Activated CD8-positive, alpha-beta memory T cell treated with anti-CD3 and anti-CD28 coated beads for 48 hours (primary cell): ENCODE data around the gene FGFR3.
A peak's percentile ranks its signal among the peaks of the same experiment; 100 is the strongest.

Source experiments
- DNase-seq, 3 experiments: peaks; one replicate each; pipeline ENCODE4 v3.0.0-alpha.2; 2020; ENCODE audit warnings: low read depth in 2 of 3, low spot score in 2 of 3

FGFR3 gene

DNA sequence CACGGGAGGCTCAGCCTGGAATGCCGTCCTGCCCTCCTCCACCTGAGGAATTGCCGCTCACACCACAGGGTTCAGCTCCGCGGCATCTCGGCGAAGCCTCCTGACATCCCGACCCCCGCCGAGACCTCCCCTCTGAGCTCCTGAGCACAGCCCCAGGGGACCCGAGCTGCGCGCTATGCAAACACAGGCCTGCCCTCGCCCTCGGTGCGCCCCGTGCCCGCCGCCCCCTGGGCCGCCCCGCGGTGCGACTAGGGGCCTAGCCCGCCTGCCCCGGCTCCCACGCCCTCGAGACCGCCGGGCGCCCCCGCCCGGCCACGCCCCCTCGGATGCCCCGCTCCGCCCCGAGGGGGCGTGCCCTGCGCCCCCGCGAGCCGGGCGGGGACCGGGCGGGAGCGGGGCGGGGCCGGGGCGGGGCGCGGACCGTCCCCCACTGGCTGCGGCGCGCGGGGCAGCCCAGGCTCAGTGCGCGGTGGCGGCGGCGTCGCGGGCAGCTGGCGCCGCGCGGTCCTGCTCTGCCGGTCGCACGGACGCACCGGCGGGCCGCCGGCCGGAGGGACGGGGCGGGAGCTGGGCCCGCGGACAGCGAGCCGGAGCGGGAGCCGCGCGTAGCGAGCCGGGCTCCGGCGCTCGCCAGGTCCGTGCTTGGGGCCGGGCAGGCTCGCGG, at the start of gene FGFR3:
Gene FGFR3 (plus strand): TSS at position 462 of the 664 bp plus-strand sequence. CDS start 642 bp downstream, outside the sequence.
- no peak for DNase-seq

DNA sequence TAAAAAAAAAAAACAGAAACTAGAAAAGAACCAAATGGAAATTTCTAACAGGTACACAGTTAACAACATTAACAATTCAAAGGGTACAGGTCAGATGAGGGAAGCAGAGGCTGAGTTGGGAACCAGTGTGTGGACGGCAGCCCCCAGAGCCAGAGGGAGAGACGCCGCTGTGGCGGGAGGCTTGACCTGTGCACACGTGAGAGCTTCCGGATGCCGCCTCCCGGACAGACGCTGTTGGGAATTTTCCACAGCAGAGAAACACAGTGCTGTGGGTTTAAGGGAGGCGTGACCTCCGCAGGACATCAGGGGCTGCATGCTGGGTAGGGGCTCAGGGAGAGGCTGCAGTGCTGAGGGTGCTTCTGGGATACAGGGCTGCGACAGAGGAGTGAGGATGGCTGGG, 49.5 kb upstream of the FGFR3 start:
- DNase-seq: no peak

DNA sequence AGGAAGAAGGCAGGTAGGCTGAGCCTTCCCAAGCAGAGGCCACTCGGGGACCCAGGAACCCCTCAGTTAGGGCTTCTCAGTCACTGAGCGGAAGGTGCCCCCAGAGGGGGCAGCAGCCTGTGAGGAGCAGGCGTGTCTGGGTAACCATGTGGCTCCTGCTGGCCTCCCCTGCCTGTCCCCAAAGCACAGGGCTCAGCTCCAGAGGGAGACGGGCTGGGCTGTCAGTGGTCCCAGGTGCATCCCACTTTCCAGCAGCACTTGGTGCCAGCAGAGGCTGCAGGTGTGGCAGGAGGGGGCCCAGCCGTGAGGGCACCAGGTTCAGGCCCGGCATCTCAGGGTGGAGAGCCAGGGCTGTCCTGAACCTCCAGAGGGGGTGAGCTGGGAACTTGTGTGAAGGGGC, 49.1 kb upstream of the FGFR3 start:
- no peak for DNase-seq

DNA sequence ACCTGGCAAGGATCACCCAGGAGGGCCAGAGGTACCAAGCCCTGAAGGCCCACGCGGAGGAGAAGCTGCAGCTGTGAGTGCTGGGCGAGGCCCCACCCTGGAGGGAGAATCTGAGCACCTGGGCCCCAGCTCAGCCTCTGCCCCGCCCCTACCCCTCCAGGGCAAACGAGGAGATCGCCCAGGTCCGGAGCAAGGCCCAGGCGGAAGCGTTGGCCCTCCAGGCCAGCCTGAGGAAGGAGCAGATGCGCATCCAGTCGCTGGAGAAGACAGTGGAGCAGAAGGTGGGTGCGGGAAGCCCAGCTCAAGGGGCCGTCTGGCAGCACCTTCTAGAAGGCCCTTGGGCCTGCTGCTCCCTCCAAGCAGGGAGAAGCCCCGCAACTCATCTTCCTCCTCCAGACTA, 48.5 kb upstream of the FGFR3 start:
- no peak for DNase-seq

DNA sequence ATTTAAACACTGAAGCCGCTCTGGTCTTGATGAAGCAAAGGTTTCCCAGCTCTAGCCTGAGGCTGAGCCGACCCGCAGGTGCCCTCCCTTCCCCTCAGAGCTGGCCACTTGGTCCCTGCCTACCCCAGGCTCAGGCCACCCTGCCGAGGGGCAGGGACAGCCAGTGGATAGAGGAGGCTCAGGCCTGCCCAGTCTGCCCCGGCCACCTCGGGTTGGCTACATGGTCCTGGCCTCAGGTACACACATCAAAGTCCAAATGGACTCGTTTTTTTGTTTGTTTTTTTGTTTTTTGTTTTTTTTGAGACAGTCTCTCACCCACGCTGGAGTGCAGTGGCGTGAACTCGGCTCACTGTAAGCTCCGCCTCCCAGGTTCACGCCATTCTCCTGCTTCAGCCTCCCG, 47.9 kb upstream of the FGFR3 start:
- no peak for DNase-seq

DNA sequence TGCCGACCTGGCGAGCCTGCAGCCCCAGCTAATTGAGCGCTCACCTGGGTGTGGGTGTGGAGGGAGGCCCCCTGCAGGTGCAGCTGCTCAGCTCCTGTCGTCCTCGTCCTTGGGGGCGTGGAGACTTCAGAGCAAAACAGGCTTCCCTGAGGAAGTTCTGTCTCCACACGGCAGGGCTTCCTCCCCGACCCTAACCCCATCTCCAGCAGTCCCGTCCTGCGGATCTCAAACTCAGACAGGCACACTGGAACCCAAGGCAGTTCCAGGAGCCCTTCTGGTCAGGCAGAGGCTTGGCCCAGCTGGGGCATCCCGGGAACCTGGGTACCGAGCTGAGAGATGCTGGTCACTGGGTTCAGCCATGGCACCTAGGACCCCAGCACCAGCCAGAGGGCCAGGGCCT, 47.4 kb upstream of the FGFR3 start:
- no peak for DNase-seq

DNA sequence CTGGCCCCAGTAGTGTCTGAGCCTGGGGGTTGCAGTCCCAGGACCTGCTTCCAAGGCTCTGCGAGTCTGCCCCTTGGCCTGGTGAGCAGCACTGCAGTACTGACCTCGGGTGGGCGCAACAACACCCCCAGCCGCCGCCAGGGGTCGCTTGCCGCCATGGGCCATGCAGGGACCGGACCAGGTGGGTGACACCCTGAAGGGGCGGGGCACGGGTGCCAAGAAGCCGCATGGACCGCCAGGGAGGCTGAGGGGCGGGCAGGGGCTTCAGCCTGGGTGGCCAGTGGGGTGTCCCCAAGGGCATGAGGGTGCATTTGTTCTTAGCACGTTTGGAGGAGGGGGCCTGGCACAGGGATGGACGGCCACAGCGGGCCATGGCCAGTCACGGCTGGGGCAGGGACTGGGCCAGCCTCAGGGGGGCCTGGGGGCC, 46.8 kb upstream of the FGFR3 start:
- peak; percentile 61 to 90 (median 90) for DNase-seq

DNA sequence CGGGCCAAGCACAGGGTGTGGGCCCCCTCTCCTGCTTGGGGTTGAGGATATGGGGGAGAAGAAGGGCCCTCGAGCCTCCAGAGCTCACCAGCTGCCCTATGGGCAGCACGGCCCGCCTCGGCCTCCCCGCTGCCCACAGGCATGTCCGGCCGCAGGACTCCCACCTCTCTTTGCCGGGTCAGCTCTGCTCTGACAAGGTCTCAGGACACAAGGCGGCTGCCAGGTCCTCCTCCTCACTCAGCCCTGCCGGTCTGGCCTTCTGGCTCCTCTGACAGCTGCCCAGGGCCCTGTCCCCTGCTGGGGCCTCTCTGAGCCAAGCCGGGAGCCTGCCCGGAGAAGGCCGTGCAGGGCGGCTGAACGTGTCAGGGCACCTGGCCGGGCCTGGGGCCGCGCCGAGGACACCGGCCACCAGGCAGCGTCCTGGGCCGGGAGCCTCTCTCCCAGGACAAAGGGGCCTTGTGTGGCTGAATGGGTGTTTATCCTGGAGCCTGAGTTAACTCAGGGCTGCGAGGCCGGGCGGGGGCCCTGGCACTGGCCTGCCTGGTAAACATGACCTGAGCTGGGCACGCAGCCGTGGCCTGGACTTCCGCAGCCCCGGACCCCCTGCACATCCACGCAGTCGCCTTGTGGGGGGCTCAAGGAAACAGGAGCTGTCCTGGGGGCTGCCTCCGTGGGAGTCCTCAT, 46.0 kb upstream of the FGFR3 start:
- DNase-seq: no peak

DNA sequence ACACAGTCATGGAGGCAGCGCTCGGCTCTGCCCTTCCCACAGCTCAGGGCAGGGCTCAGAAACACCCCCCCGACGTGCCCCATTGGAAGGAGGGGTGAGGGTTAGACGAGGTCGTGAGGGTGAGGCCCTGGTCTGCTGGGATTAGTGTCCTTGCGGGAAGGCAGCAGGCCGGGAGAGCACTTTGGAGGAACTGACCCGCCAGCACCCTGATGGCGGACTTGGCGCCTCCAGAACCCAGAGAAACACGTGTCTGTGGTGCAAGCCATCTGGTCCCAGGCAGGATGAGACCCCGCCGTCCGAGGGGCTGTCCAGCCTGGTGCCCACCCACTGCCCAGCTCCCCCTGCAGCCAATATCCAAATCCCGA, 45.5 kb upstream of the FGFR3 start:
- no peak for DNase-seq

DNA sequence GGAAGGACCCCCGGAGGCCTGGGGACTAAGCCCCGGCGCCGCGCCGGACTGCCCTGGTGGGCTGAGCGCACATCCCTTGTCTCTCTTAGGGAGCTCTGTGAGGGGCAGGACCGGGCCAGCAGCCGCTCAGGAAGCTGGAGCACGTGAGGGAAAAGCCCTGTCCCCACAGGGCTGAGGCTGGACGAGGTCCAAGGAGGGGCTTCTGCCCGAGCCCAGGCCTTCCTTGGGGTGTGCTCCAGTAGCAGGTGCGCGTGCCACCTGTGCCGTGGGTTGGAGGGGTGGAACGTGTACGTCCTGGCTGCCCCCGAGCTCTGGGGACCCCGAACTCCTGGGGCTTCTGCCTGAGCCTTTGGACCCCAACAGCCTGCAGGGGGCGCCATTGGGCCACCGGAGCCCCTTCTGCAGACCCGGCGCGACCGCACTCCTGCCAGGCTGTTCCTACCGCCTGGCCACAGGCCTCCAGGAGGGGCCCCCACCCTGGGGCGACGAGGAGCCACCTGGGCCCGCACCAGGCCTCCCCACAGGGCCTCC, 44.6 kb upstream of the FGFR3 start:
- DNase-seq: peak; percentile 73 to 90 (median 84)

DNA sequence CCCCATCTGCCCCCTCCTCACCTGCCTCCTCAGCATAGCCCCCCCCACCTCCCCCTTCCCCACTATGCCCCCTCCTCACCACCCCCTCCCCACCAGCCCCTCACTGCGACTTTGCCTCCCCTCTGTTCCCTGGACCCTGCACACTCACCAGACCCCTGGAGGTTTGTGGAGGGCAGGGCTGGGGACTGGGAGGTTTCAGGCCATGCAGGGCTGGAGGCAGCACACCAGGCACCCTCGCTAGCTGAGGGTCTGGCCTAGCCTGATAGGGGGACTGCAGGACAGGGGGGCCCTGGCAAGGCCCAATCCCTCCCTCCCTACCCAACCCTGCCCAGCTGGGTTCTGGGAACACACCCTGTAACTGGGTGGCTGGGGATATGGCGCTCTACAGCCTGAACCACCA, 43.7 kb upstream of the FGFR3 start:
- DNase-seq: no peak

DNA sequence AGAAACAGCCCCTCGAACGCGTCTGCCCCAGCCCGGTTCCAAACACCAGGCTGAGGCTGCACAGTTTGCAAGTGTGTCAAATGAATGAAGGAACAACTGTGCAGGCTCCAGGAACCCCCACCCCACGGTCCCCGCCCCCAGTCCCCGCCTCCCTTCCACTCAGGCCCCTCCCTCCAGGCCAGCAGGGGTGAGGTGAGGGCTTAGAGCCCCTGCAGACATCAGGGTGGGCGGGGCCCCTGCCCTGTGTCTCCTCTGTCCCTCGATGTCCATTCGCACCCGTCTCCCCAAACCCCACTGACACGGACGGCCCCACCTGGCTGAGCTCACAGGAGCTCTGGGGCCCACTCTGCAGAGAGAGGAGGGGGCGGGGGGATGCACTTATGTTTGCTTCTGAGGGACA, 43.3 kb upstream of the FGFR3 start:
- DNase-seq: no peak

DNA sequence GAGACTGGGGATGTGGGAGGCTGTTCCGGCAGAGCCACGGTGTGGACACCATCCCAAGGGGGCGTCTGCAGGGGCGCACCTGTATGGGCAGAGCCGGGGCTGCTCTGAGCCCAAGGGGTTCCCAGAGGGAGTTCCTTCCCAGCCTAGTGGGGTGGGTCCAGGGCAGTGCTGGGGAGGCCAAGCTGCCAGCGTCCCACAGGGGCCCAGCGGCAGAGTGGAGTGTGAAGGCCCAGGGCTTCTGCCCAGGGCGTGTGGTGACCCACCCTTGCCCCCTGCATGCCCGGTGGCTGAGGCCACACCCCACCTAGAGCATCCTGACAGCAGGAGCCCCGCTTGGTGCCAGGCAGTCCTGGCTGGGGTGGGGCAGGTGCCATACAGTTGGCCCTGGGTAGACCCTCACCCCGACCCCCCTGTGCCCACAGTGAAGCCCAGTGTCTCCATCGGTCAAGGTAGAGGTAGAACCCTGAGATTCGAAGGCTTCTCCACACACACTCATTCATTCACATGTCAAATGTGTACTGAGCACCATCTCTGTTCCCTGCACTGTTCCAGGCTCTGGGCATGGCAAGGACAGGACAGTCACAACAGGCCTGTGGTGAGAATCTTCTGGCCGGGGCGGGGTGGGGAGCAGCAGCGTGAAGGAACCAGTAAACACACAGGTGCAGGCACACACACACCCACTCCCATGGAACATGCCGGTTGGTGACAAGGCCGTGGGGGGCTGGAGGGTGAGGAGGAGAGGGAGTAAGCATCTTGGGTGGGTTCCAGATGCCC, 42.5 kb upstream of the FGFR3 start:
- DNase-seq: no peak

DNA sequence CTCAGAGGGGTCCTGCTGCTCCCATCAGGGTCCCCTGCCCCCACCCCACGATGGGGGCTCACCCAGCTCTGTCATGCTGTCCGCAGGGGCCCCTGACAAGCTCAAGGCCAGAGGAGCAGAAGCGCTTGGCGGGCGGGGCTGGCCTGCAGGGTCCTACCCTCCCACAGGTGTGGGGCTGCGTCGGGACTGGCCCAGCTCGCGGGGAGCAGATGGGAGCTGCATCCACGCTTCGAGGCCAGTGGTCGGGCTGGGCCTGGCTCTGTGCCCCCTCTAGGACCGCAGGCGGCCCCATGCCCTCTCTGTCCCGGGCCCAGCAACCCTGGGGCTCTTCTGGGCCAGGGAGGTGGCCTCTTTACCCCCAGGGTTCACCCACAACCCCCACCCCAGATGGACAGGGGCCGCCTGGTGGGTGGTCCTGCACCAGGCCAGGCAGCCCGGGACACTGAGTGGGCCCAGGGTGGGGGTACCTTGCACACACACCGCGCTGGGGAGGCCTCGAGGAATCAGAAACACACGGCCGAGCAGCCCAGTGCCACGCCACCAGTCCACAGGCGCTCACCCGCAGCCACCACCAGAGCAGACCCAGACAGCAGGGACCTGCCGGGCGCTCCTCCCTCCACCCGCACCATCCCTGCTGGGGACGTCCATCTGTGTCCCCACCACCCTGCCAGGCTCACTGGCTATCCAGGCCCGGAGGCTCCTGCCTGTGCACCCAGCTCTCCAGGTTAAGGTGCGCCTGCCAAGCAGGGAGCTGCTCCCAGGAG, 41.8 kb upstream of the FGFR3 start:
- DNase-seq: no peak

DNA sequence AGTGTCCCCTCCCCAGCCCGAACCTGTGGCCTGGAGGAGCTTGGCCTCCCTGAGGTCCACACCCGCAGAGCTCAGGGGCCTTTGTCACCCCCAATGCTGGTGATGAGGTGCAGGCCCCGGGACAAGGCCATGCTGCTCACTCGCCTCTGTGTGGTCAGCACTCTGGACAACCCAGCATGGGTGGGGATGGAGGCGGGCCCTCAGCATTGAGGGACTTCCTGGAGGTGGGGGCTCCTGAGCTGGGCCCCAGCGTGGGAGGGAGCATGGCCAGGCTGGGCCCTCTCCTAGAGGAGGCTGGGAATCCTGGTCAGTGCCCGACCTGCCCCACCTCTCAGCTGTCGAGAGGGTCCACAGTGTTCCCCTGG, 41.2 kb upstream of the FGFR3 start:
- DNase-seq: no peak

DNA sequence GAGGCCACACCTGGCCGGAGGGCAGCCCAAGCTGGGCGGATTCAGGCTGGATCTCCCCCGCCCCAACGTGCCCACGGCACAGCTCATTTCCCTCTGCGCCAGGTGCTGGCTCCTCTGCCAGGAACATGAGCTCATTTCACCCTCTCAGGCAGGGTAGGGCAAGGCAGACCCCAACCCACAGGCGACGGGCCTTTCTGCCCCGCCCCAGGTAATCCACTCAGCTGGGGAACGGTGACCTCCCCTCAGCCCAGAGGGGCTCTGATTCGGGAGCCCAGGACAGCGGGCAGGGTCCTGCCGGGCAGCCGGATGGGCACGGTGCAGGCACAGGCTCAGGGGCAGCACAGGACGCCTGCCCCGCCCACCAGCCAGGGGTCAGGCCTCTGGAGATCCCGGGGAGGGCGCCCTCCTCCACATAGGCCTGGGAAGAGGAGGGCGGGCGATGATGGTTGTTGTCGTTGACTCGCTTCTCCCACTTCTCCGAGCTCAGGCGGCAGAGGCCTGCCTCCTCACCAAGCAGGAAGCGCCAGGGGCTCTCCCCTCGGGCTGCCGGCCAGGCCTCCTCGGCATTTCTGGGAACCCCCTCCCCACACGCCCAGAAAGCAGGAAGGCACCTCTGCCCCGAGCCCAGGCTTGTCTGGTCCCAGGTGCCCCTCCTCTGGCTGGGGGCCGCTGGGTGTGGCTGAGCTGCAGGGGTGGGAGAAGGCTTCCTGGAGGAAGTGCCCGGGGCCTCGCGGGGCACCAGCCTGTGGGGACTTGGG, 40.6 kb upstream of the FGFR3 start:
- DNase-seq: peak in 1 of 3 experiments; percentile 22

DNA sequence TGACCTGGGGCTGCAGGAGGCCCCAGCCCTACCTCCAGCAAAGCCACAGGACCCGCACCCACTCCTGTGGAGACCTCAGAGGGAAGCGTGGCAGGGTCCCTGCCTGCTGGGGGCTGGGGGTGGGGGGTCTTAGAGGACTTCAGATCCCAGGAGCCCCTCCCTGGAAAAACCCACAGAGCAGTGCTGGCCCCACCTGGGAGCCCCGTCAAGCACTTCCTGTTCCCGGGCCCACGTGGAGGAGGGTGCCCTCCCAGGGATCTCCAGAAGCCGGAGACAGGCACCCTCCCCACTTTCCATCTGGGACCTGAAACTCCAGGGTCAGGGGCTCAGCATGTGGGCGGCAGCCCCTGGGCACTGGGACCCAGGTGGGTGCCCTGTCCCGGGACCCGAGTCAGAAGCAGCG, 39.8 kb upstream of the FGFR3 start:
- no peak for DNase-seq

DNA sequence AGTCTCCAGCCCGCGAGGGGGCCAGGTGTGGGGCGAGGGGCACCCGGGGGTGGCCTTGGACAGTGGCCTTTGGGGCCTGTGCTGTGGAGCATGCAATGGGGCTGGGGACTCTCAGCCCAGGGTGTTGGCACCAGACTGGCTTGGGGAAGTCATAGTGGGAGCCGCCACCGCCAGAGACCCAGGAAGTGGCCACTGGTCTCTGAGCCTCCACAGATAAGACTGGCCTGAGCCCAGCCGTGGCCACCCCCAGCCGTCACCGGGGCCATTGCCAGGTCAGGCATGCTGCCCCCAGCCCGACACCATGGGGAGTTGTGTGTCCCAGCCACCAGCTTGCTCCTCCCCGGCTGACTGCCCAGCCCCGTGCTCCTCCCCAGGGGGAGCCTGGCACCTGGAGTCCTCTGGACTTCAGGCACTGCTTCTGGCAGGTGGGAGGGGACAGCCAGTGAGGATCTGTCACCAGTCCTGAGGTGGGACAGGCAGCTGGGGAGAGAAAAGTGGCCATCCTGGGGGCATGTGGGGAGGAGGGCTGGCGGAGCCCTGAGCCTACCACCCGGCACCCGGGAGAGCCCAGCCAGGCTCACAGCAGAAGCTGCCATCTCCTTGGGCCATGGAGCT, 39.3 kb upstream of the FGFR3 start:
- DNase-seq: no peak

DNA sequence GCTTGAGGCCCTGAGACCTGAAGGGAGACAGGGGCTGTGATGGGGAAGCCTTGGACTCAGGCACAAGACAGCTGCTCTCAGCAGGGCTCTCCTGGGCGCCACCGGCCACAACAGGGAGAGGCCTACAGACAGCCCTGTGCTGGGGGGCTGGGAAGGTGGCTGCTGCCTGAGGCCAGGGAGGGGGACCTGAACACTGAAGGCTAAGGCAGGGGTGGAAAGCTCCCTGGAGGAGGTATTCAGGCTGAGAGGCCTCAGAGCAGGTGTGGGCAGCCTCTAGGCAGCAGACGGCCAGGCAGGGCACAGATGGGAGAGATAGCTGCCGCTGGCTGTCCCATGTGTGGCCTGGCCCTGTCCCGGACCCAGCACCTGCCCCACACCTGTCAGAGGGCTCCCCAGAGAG, 38.8 kb upstream of the FGFR3 start:
- DNase-seq: no peak

DNA sequence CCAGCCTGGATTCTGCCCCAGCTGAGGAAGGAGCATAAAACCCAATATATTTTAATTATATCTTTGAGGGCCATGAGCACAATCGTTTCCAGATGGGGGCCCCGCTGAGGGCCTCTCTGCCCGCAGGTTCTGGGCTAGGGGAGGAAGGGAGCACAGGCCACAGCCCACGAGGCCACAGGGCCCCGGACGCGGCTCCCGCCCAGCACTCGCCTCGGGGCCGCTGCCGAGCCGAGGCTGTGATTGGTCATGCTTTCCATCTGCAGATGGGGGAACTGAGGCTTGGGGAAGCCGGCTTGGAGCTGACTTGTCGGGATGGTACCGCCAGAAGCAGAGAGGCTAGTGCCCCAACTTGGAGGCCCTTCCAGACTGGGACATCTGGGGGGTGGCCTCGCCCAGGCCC, 37.8 kb upstream of the FGFR3 start:
- no peak for DNase-seq
